OCI-LY7 (cell line): ENCODE measurements around the gene MARK4. TPM values are rescaled to one million over a fixed set of nuclear protein-coding genes. Genes with fewer than 3 reads are reported as not detected.

Source experiments
- BruUV-seq: library from RNA; stranded (reverse); fragments of 400-500 nt; replicated peaks from 2 replicates; lab custom pipeline; 2021; lab: Mats Ljungman, UMichigan
- CTCF ChIA-PET: fragments of 300-600 bp; sonication (Branson Sonifier 250); formaldehyde crosslinking; loops from one replicate; lab custom pipeline; 2022; ENCODE audit warnings: antibody characterized with exemption; ENCODE audit not compliant: unreplicated experiment; lab: Charles Lee
- POLR2A ChIA-PET: fragments of 300-600 bp; sonication (Branson Sonifier 250); formaldehyde crosslinking; loops from one replicate; lab custom pipeline; 2022; ENCODE audit warnings: antibody characterized with exemption; lab: Charles Lee
- DNase-seq: peaks from one replicate; pipeline ENCODE4 v3.0.0-alpha.2; 2015; ENCODE audit warnings: low spot score
- H2AFZ ChIP-seq: fragments of 200-600 bp; sonication (generic), shearing (Covaris generic); 2 replicates; pipeline ENCODE4 v1.6.1; 2014; ENCODE audit warnings: mild to moderate bottlenecking, antibody characterized with exemption, low read length, moderate library complexity
- H3K27ac ChIP-seq: fragments of 200-600 bp; sonication (generic); 2 replicates; pipeline ENCODE4 v1.5.1; 2014; ENCODE audit warnings: mixed run types, low read depth, mild to moderate bottlenecking, moderate library complexity, low read length, inconsistent platforms; ENCODE audit not compliant: poor library complexity, severe bottlenecking
- H3K36me3 ChIP-seq: fragments of 200-600 bp; sonication (generic); 2 replicates; pipeline ENCODE4 v1.6.1; 2014; ENCODE audit warnings: mild to moderate bottlenecking, antibody characterized with exemption, low read length, moderate library complexity, mixed read lengths; ENCODE audit not compliant: insufficient read depth
- H3K4me1 ChIP-seq: fragments of 200-600 bp; sonication (generic); 2 replicates; pipeline ENCODE4 v1.5.1; 2014; ENCODE audit warnings: mild to moderate bottlenecking, low read length; ENCODE audit not compliant: insufficient read depth, poor library complexity, severe bottlenecking
- H3K4me2 ChIP-seq: fragments of 200-600 bp; sonication (generic); 2 replicates; pipeline ENCODE4 v1.6.1; 2014; ENCODE audit warnings: mild to moderate bottlenecking, low read length
- H3K4me3 ChIP-seq: fragments of 200-600 bp; sonication (generic); 2 replicates; pipeline ENCODE4 v1.5.1; 2014; ENCODE audit warnings: mild to moderate bottlenecking, low read depth, low read length; ENCODE audit not compliant: poor library complexity, severe bottlenecking
- H3K79me2 ChIP-seq: fragments of 200-600 bp; sonication (generic); 2 replicates; pipeline ENCODE4 v1.6.1; 2016; ENCODE audit warnings: low read depth, mild to moderate bottlenecking, low read length, moderate library complexity, mixed read lengths; ENCODE audit not compliant: insufficient read depth
- H3K9me2 ChIP-seq: fragments of 200-600 bp; sonication (generic); 2 replicates; pipeline ENCODE4 v1.6.1; 2016; ENCODE audit warnings: mild to moderate bottlenecking, low read length, mixed read lengths; ENCODE audit not compliant: insufficient read depth
- H3K9me3 ChIP-seq: fragments of 200-600 bp; sonication (generic); 2 replicates; pipeline ENCODE4 v1.6.1; 2014; ENCODE audit warnings: mild to moderate bottlenecking, mixed run types, low read length, mixed read lengths
- H4K20me1 ChIP-seq: fragments of 200-600 bp; sonication (generic); 2 replicates; pipeline ENCODE4 v1.6.1; 2014; ENCODE audit warnings: mild to moderate bottlenecking, antibody characterized with exemption, low read length, moderate library complexity, mixed read lengths; ENCODE audit not compliant: insufficient read depth
- EZH2phosphoT487 ChIP-seq: fragments of 200-600 bp; sonication (generic); IDR thresholded peaks from 2 replicates; pipeline ENCODE4 v1.6.1; 2018; ENCODE audit warnings: low read depth, borderline replicate concordance, mild to moderate bottlenecking, mixed run types, antibody characterized with exemption, low read length, moderate library complexity, mixed read lengths
- intact Hi-C: fragments of 100-400 bp; cut with micrococcal nuclease; formaldehyde crosslinking; loops from one replicate; pipeline ENCODE4 v1.10.0; 2022; ENCODE audit not compliant: unreplicated experiment
- total RNA-seq, 2 experiments: library from RNA; depleted of rRNA in 1 of 2; stranded (reverse); fragments of >200 nt in 1 of 2; shearing (Covaris generic) in 1 of 2; gene quantifications; 2 replicates each; pipeline ENCODE4 v1.2.3, GENCODE V29; 2014 to 2022
- TF ChIP-seq, protein P1 (sequence below): fragments of 200-600 bp; sonication (generic); conservative IDR thresholded peaks from 2 replicates; pipeline ENCODE4 v1.5.1; 2014; ENCODE audit warnings: mild to moderate bottlenecking, antibody characterized with exemption, low read length, moderate library complexity, mixed read lengths

Gene MARK4
- total RNA-seq, 2 experiments from 2014 or later, result 14.2 to 24.5 TPM

DNA sequence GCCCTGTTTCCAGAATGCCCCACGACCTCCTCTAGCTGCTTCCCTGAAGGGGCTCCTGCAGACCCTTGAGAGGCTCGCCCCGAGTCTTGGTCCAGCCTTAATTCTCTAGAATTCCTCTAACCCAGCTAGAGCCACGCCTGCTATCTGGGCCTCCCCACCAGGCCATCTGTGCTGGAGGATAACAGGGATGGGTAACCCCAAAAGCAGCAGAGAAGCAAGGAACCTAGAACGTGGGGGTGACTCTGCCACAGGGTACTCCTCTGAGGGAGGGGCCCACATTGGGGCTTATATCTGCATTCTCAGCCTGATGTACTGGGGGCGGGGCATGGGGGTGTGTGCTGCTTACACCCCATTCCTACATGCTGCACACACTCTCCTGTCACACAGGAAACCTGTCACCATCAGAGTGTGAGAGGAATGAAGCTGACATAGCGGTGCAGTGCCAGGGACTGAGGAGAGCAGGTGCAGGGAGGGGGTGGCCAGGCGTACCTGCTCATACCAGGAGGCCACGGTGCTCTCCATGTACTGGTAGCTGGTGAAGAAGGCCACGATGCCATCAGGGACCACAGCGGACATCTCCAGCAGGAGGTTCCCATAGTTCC is 103.3 kb downstream of the MARK4 start:
- no peaks in the 10 kb centered on the region for H3K9me2 ChIP-seq
- peaks cover 20% of the 10 kb centered on the region for H3K36me3 ChIP-seq
- no TSS peak for BruUV-seq
- no peaks in the 10 kb centered on the region for H3K4me1 ChIP-seq
- intact Hi-C loops, result no loop called here
- H3K27ac ChIP-seq, result no peak overlapping the region
- no peaks in the 10 kb centered on the region for H3K9me3 ChIP-seq
- H3K4me2 ChIP-seq, result no peak overlapping the region
- no peak for TF ChIP-seq EZH2phosphoT487
- TF ChIP-seq, protein P1, sequence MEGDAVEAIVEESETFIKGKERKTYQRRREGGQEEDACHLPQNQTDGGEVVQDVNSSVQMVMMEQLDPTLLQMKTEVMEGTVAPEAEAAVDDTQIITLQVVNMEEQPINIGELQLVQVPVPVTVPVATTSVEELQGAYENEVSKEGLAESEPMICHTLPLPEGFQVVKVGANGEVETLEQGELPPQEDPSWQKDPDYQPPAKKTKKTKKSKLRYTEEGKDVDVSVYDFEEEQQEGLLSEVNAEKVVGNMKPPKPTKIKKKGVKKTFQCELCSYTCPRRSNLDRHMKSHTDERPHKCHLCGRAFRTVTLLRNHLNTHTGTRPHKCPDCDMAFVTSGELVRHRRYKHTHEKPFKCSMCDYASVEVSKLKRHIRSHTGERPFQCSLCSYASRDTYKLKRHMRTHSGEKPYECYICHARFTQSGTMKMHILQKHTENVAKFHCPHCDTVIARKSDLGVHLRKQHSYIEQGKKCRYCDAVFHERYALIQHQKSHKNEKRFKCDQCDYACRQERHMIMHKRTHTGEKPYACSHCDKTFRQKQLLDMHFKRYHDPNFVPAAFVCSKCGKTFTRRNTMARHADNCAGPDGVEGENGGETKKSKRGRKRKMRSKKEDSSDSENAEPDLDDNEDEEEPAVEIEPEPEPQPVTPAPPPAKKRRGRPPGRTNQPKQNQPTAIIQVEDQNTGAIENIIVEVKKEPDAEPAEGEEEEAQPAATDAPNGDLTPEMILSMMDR, result no peak
- no peak overlapping the region for H3K4me3 ChIP-seq
- no peak overlapping the region for H2AFZ ChIP-seq
- H4K20me1 ChIP-seq, result no peaks in the 10 kb centered on the region
- ChIA-PET CTCF (no interaction called here), POLR2A (interaction anchor here (0.6 kb wide), 1 partner anchor 36 kb away, joined by 3 read pairs; no protein-coding TSS in a partner anchor)
- H3K79me2 ChIP-seq, result no peaks in the 10 kb centered on the region
- DNase-seq, result no peak

Other genes with a start within 250 kb of the MARK4 start
- gene RELB, start 249.8 kb upstream of the MARK4 start, total RNA-seq (2014; rRNA removed; shearing (Covaris generic)), result 36.4 and 36.9 TPM in 2 replicates
- gene RELB, start 249.8 kb upstream of the MARK4 start, total RNA-seq (2022), result 51.1 and 61.7 TPM in 2 replicates
- gene CLASRP, start 212.2 kb upstream of the MARK4 start, total RNA-seq (2014; rRNA removed; shearing (Covaris generic)), result 142 and 152 TPM in 2 replicates
- gene CLASRP, start 212.2 kb upstream of the MARK4 start, total RNA-seq (2022), result 166 and 181 TPM in 2 replicates
- 10.6 and 13.5 TPM in 2 replicates for gene ZNF296, start 174.8 kb upstream of the MARK4 start, total RNA-seq (2014; rRNA removed; shearing (Covaris generic))
- 31.4 and 31.6 TPM in 2 replicates for gene ZNF296, start 174.8 kb upstream of the MARK4 start, total RNA-seq (2022)
- 45.2 and 60.0 TPM in 2 replicates for gene GEMIN7, start 172.0 kb upstream of the MARK4 start, total RNA-seq (2014; rRNA removed; shearing (Covaris generic))
- gene GEMIN7, start 172.0 kb upstream of the MARK4 start, total RNA-seq (2022), result 38.8 and 46.3 TPM in 2 replicates
- 35.5 and 48.6 TPM in 2 replicates for gene PPP1R37, start 158.1 kb upstream of the MARK4 start, total RNA-seq (2014; rRNA removed; shearing (Covaris generic))
- 24.7 and 27.7 TPM in 2 replicates for gene PPP1R37, start 158.1 kb upstream of the MARK4 start, total RNA-seq (2022)
- 0.50 and 1.0 TPM in 2 replicates for gene NKPD1, start 90.3 kb upstream of the MARK4 start, total RNA-seq (2014; rRNA removed; shearing (Covaris generic))
- 1.00 and 1.0 TPM in 2 replicates for gene NKPD1, start 90.3 kb upstream of the MARK4 start, total RNA-seq (2022)
- 50.5 and 55.6 TPM in 2 replicates for gene TRAPPC6A, start 73.0 kb upstream of the MARK4 start, total RNA-seq (2014; rRNA removed; shearing (Covaris generic))
- 70.9 and 81.9 TPM in 2 replicates for gene TRAPPC6A, start 73.0 kb upstream of the MARK4 start, total RNA-seq (2022)
- gene BLOC1S3, start 72.5 kb upstream of the MARK4 start, total RNA-seq (2014; rRNA removed; shearing (Covaris generic)), result 8.1 and 9.7 TPM in 2 replicates
- gene BLOC1S3, start 72.5 kb upstream of the MARK4 start, total RNA-seq (2022), result 13.8 and 15.4 TPM in 2 replicates
- gene EXOC3L2, start 5.9 kb upstream of the MARK4 start, total RNA-seq (2014; rRNA removed; shearing (Covaris generic)), result not detected in 2 replicates
- not detected in 2 replicates for gene EXOC3L2, start 5.9 kb upstream of the MARK4 start, total RNA-seq (2022)
- not detected in 2 replicates for gene CKM, start 71.6 kb downstream of the MARK4 start, total RNA-seq (2014; rRNA removed; shearing (Covaris generic))
- gene CKM, start 71.6 kb downstream of the MARK4 start, total RNA-seq (2022), result not detected in 2 replicates
- not detected in 2 replicates for gene KLC3, start 89.5 kb downstream of the MARK4 start, total RNA-seq (2014; rRNA removed; shearing (Covaris generic))
- gene KLC3, start 89.5 kb downstream of the MARK4 start, total RNA-seq (2022), result not detected in 2 replicates
- 12.8 and 21.0 TPM in 2 replicates for gene ERCC2, start 119.3 kb downstream of the MARK4 start, total RNA-seq (2014; rRNA removed; shearing (Covaris generic))
- 24.4 and 30.8 TPM in 2 replicates for gene ERCC2, start 119.3 kb downstream of the MARK4 start, total RNA-seq (2022)
- gene PPP1R13L, start 153.8 kb downstream of the MARK4 start, total RNA-seq (2014; rRNA removed; shearing (Covaris generic)), result 5.3 and 7.8 TPM in 2 replicates
- 15.5 and 17.4 TPM in 2 replicates for gene PPP1R13L, start 153.8 kb downstream of the MARK4 start, total RNA-seq (2022)
- 16.3 and 28.0 TPM in 2 replicates for gene POLR1G, start 155.4 kb downstream of the MARK4 start, total RNA-seq (2014; rRNA removed; shearing (Covaris generic))
- gene POLR1G, start 155.4 kb downstream of the MARK4 start, total RNA-seq (2022), result 8.8 and 10.8 TPM in 2 replicates
- 125 and 126 TPM in 2 replicates for gene ERCC1, start 172.6 kb downstream of the MARK4 start, total RNA-seq (2014; rRNA removed; shearing (Covaris generic))
- 46.2 and 59.4 TPM in 2 replicates for gene ERCC1, start 172.6 kb downstream of the MARK4 start, total RNA-seq (2022)
- gene FOSB, start 216.7 kb downstream of the MARK4 start, total RNA-seq (2014; rRNA removed; shearing (Covaris generic)), result 1.2 and 2.3 TPM in 2 replicates
- gene FOSB, start 216.7 kb downstream of the MARK4 start, total RNA-seq (2022), result 2.1 and 2.4 TPM in 2 replicates
- 1.5 and 8.6 TPM in 2 replicates for gene RTN2, start 245.8 kb downstream of the MARK4 start, total RNA-seq (2014; rRNA removed; shearing (Covaris generic))
- 7.6 and 9.1 TPM in 2 replicates for gene RTN2, start 245.8 kb downstream of the MARK4 start, total RNA-seq (2022)
- gene PPM1N, start 247.2 kb downstream of the MARK4 start, total RNA-seq (2014; rRNA removed; shearing (Covaris generic)), result 1.4 and 1.6 TPM in 2 replicates
- gene PPM1N, start 247.2 kb downstream of the MARK4 start, total RNA-seq (2022), result 2.8 and 2.9 TPM in 2 replicates